Measurements from ENCODE around the gene IRAK2. TPM values are rescaled to one million over a fixed set of nuclear protein-coding genes. Genes with fewer than 3 reads are reported as not detected.

Gene IRAK2
- total RNA-seq, 6 experiments from 2014 or later: 4.2 to 16.0 (median 8.4) TPM

DNA sequence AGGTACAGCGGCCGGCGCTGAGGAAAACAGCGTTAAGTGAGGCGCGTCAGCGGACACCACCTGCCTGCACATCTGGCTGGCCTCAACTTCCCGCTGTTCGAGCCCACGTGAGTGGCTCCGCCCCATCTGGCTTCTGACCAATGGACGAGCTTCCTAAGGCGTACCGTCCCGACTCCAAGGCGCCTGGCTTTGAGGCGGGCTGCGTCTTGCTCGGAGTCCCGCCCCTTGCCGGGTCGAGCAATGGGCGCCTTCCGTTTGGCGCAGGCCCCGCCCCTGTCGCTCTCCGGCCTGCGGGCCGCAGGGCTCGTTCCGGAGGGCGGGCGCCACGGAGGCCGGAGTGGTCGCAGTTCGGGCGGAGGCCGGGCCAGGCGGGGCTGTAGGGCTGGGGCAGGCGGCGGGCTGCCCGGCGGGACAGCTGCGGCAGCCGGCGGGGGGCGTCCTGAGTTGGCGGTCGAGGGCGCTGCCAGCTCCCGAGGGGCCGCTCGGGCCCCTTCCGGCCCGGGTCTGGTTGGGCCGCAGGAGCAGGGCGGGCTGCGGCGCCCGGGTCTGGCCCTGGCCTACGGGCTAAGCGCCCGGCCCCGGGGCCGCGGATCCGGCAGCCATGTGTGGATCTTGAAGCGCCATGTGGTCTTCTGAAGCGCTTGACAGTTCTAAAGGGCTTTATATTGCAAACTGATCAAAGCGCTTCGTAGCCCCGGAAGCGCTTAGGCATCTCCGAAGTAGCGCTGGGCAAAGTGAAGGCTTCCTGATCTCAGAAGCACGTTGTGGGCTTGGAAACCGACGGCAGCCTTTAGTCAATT is 83.7 kb downstream of the IRAK2 start, which contains the start of gene TATDN2:
TSS of gene TATDN2 (plus strand) at position 276 of the 800 bp plus-strand sequence. CDS start 742 bp downstream, outside the sequence.
- peak; percentile 98 to 99 (median 98) for ATAC-seq
- H3K4me1 ChIP-seq: peaks cover 0 to 21% (median 4%) of the 10 kb centered on the region in 4 donors
- TF ChIP-seq POLR2A (IDR thresholded peaks at IDR 0.05): peak; percentile 92
- TF ChIP-seq, protein P1, sequence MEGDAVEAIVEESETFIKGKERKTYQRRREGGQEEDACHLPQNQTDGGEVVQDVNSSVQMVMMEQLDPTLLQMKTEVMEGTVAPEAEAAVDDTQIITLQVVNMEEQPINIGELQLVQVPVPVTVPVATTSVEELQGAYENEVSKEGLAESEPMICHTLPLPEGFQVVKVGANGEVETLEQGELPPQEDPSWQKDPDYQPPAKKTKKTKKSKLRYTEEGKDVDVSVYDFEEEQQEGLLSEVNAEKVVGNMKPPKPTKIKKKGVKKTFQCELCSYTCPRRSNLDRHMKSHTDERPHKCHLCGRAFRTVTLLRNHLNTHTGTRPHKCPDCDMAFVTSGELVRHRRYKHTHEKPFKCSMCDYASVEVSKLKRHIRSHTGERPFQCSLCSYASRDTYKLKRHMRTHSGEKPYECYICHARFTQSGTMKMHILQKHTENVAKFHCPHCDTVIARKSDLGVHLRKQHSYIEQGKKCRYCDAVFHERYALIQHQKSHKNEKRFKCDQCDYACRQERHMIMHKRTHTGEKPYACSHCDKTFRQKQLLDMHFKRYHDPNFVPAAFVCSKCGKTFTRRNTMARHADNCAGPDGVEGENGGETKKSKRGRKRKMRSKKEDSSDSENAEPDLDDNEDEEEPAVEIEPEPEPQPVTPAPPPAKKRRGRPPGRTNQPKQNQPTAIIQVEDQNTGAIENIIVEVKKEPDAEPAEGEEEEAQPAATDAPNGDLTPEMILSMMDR (IDR thresholded peaks at IDR 0.05): no peak
- H3K27me3 ChIP-seq: no peaks in the 10 kb centered on the region
- no peaks in the 10 kb centered on the region for H3K36me3 ChIP-seq
- intact Hi-C loops (cut with DNase I): no loop called here
- H3K9me3 ChIP-seq: no peaks in the 10 kb centered on the region
- H3K27ac ChIP-seq: peak within 1 kb of the TSS; percentile 67 to 85 (median 70)
- peak within 1 kb of the TSS; percentile 67 to 74 (median 74) for H3K4me3 ChIP-seq
- peak; percentile 96 to 97 (median 97) for DNase-seq
- 0% methylated on average over 14 of the region's 80 CpGs for WGBS (ENCODE audit: insufficient coverage, low coverage, low lambda C conversion rate, missing lambda C conversion rate)

DNA sequence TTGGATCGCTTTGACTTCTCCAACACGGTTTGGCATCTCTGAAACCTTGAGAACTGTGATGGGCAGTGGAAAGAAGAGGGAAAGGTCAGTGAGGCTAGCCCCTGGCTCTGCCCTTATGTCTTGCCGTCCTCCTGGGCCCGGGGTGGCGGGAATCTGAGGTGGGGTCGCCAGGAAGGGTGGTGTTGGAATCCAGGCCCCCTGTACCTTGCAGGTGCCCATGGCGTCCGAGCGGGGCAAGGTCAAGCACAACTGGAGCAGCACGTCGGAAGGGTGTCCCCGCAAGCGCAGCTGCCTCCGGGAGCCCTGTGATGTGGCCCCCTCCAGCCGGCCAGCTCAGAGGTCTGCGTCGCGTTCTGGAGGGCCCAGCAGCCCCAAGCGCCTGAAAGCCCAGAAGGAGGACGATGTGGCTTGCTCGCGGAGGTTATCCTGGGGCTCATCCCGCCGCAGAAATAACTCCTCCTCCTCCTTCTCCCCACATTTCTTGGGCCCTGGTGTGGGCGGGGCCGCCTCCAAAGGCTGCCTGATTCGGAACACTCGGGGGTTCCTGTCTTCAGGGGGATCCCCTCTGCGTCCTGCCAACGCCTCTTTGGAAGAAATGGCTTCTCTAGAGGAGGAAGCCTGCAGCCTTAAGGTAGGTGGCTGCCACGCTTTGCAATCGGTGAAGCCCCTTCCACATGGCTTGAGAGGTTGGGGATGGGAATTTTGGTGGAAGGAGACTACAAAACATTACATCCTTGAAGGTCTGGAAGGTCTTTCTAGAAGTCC is 84.4 kb downstream of the IRAK2 start:
- ATAC-seq (peak in 3 of 4 donors; percentile 1 to 10 (median 5)), DNase-seq (peak in 2 of 3 donors; percentile 51 to 58)
- TF ChIP-seq, protein P1 (IDR thresholded peaks at IDR 0.05): no peak
- TF ChIP-seq POLR2A (IDR thresholded peaks at IDR 0.05): no peak
- 5% methylated on average over 15 of the region's 32 CpGs for WGBS (ENCODE audit: insufficient coverage, low coverage, low lambda C conversion rate, missing lambda C conversion rate)
- Histone ChIP-seq H3K36me3 (no peaks in the 10 kb centered on the region), H3K4me3 (peak overlapping the region; percentile 67 to 74 (median 74)), H3K27ac (peak overlapping the region; percentile 67 to 85 (median 70)), H3K4me1 (peaks cover 0 to 28% (median 4%) of the 10 kb centered on the region in 4 donors), H3K9me3 (no peaks in the 10 kb centered on the region), H3K27me3 (no peaks in the 10 kb centered on the region)
- intact Hi-C loops (cut with DNase I): no loop called here

DNA sequence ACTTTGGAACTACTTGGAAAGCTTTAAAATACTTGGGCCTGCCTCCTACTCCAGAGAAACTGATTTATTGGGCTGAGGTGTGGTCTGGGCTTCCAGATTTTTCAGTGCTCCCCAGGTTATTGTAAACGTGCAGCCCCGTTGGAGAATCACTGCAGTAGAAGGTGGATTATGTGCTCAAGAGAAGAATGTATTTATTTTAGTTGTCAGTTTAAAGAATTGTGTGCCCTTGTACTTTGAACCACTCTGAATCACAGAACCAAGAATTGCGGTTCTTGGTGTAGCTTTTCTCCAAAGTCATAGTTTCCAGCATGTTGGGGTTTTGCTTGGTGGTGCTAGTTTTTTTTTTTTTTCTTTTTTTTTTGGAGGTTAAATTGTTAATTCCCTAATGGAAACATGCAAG is 85.1 kb downstream of the IRAK2 start:
- no peak for ATAC-seq
- WGBS (ENCODE audit: insufficient coverage, low coverage, low lambda C conversion rate, missing lambda C conversion rate): 11% methylated on average over 3 of the region's 3 CpGs
- Histone ChIP-seq H3K4me1 (peaks cover 0 to 31% (median 4%) of the 10 kb centered on the region in 4 donors), H3K4me3 (peak overlapping the region; percentile 67 to 74 (median 74)), H3K36me3 (no peaks in the 10 kb centered on the region), H3K27me3 (no peaks in the 10 kb centered on the region), H3K27ac (peak overlapping the region in 1 of 3 donors; percentile 70), H3K9me3 (no peaks in the 10 kb centered on the region)
- DNase-seq: no peak
- TF ChIP-seq, protein P1 (IDR thresholded peaks at IDR 0.05): no peak
- no peak for TF ChIP-seq POLR2A (IDR thresholded peaks at IDR 0.05)
- intact Hi-C loops (cut with DNase I): no loop called here

DNA sequence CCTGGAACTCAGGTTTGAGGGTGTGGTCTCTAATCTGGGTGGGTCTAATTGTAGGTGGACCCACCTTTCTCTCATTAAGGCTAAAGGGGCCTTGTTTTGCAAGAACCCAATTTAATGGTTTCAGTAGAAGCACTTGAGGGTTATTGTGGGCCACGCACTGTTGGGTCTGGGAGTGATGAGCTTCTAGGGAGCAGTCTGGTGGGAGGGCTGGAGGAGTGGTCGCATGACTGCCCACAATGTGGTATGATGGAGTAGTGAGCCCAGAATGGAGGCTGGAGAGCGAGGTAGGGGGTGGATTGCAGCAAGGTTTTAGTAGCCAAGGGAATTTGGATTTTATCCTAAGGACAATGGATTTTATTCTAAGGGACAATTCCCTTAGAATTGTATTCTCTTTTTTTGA is 86.3 kb downstream of the IRAK2 start:
- Histone ChIP-seq H3K36me3 (peaks cover 0 to 4% (median under 1%) of the 10 kb centered on the region in 4 donors), H3K9me3 (no peaks in the 10 kb centered on the region), H3K4me1 (peaks cover 0 to 31% (median 4%) of the 10 kb centered on the region in 4 donors), H3K27me3 (no peaks in the 10 kb centered on the region), H3K4me3 (no peak overlapping the region), H3K27ac (no peak overlapping the region)
- no peak for TF ChIP-seq POLR2A (IDR thresholded peaks at IDR 0.05)
- TF ChIP-seq, protein P1 (IDR thresholded peaks at IDR 0.05): no peak
- WGBS (ENCODE audit: insufficient coverage, low coverage, low lambda C conversion rate, missing lambda C conversion rate): 100% methylated on average over 2 of the region's 3 CpGs
- ATAC-seq (no peak), DNase-seq (no peak)
- intact Hi-C loops (cut with DNase I): no loop called here

All from right lobe of liver (tissue), 6 donors.